AG04450 (cell line): ENCODE results near the gene SPX. TPM values are rescaled to one million over a fixed set of nuclear protein-coding genes. Genes with fewer than 3 reads are reported as not detected.

ENCODE experiments used
- CTCF ChIA-PET: fragments of 300-600, 350-600 bp; formaldehyde crosslinking; extraction: SDS; loops from one replicate; lab custom pipeline; 2022; ENCODE audit warnings: antibody characterized with exemption, inconsistent platforms; lab: Charles Lee
- POLR2A ChIA-PET: fragments of 350-600 bp; formaldehyde crosslinking; extraction: SDS; loops from one replicate; lab custom pipeline; 2021; ENCODE audit warnings: antibody characterized with exemption, inconsistent platforms; lab: Yijun Ruan, JAX
- DNase-seq: peaks from one replicate; pipeline ENCODE4 v3.0.0-alpha.2; 2011; ENCODE audit warnings: low read depth, low spot score
- H3K27ac ChIP-seq: one replicate; pipeline ENCODE4 v1.5.1; 2012; ENCODE audit warnings: low read depth, low read length, control low read depth
- H3K27me3 ChIP-seq: one replicate; pipeline ENCODE4 v1.6.0; 2012; ENCODE audit warnings: low read length; ENCODE audit not compliant: control insufficient read depth, insufficient read depth
- H3K4me3 ChIP-seq: 2 replicates; pipeline ENCODE4 v1.5.1; 2011; ENCODE audit warnings: mild to moderate bottlenecking, low read depth, low read length, control low read depth
- H3K9me3 ChIP-seq: 2 replicates; pipeline ENCODE4 v1.5.1; 2012; ENCODE audit warnings: low read length; ENCODE audit not compliant: control insufficient read depth, insufficient read depth
- polyA plus RNA-seq: library from polyadenylated mRNA; depleted of rRNA; stranded (reverse); fragments of >200 nt; gene quantifications from 2 replicates; pipeline ENCODE4 v1.2.3, GENCODE V29; 2011; rRNA removed
- TF ChIP-seq, protein P1 (sequence below): IDR thresholded peaks from 2 replicates; pipeline ENCODE4 v1.5.1; 2011; ENCODE audit warnings: low read depth, low read length, control low read depth, inconsistent platforms

Gene SPX
- polyA plus RNA-seq, 1 experiment: 0.14 TPM

DNA sequence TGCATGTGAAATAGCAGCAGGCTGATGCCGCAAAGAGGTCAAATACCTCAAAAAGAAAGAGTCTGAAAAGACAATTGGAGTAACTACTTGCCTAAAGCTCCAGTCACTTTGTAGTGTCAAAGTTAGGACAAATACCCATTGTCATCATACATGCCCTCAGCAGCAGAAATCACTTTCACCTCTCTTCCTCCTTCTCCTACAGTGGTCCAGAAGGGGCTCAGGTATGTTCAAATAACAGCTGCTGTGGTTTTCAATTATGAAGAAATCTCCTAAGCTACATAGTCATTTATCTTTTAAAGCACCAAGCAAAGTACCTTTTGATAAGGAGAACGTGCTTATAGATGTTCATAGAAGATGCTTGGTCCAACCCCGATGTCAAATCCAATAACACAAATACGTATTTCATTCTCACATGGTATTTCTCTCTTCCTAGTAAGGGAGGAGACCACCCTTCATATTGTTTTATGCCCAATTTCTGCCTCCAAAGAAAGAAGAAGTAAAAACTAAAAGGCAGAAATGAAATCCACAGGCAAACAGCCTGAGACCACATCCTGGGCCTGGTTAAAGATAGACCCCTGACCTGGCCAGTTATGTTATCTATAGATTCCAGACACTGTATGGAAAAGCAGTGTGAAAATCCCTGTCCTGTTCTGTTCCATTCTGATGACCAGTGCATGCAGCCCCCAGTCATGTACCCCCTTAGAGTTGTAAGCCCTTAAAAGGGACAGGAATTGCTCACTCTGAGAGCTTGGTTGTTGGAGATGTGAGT is 54.8 kb downstream of the SPX start:
- ChIA-PET POLR2A (no interaction called here), CTCF (no interaction called here)
- H3K27me3 ChIP-seq: no peaks in the 10 kb centered on the region
- no peaks in the 10 kb centered on the region for H3K9me3 ChIP-seq
- DNase-seq: no peak
- no peak overlapping the region for H3K27ac ChIP-seq
- H3K4me3 ChIP-seq: no peak overlapping the region
- TF ChIP-seq, protein P1, sequence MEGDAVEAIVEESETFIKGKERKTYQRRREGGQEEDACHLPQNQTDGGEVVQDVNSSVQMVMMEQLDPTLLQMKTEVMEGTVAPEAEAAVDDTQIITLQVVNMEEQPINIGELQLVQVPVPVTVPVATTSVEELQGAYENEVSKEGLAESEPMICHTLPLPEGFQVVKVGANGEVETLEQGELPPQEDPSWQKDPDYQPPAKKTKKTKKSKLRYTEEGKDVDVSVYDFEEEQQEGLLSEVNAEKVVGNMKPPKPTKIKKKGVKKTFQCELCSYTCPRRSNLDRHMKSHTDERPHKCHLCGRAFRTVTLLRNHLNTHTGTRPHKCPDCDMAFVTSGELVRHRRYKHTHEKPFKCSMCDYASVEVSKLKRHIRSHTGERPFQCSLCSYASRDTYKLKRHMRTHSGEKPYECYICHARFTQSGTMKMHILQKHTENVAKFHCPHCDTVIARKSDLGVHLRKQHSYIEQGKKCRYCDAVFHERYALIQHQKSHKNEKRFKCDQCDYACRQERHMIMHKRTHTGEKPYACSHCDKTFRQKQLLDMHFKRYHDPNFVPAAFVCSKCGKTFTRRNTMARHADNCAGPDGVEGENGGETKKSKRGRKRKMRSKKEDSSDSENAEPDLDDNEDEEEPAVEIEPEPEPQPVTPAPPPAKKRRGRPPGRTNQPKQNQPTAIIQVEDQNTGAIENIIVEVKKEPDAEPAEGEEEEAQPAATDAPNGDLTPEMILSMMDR: no peak

Other genes starting within 250 kb of the SPX start
- gene SLCO1A2, start 191.4 kb upstream of the SPX start, polyA plus RNA-seq: not detected in 2 replicates
- not detected in 2 replicates for gene IAPP, start 153.4 kb upstream of the SPX start, polyA plus RNA-seq
- 9.6 and 12.8 TPM in 2 replicates for gene PYROXD1, start 88.6 kb upstream of the SPX start, polyA plus RNA-seq
- gene RECQL, start 24.7 kb upstream of the SPX start, polyA plus RNA-seq: 28.0 and 42.8 TPM in 2 replicates
- gene GOLT1B, start 24.5 kb upstream of the SPX start, polyA plus RNA-seq: 64.8 and 78.0 TPM in 2 replicates
- gene GYS2, start 78.6 kb downstream of the SPX start, polyA plus RNA-seq: not detected in 2 replicates
- gene LDHB, start 131.5 kb downstream of the SPX start, polyA plus RNA-seq: 894 and 1,189 TPM in 2 replicates
- 5.3 and 6.0 TPM in 2 replicates for gene KCNJ8, start 248.4 kb downstream of the SPX start, polyA plus RNA-seq